Testis (tissue), 2 donors: ENCODE data around the gene UPK2.

ENCODE experiments used
- POLR2A ChIP-seq: fragments of 450-650 bp; IDR thresholded peaks from one replicate; pipeline ENCODE4 v1.6.1; 2017; ENCODE audit warnings: antibody characterized with exemption, mild to moderate bottlenecking, moderate library complexity
- TF ChIP-seq, protein P1 (sequence below), 3 experiments: fragments of 450-650 bp in 2 of 3; fragments of 200-600 bp in 1 of 3; sonication (generic) in 1 of 3; IDR thresholded peaks; one replicate each; pipeline ENCODE4 v1.5.1; 2016 to 2019; ENCODE audit warnings: antibody characterized with exemption in 3 of 3, mild to moderate bottlenecking in 2 of 3, moderate library complexity in 1 of 3

DNA sequence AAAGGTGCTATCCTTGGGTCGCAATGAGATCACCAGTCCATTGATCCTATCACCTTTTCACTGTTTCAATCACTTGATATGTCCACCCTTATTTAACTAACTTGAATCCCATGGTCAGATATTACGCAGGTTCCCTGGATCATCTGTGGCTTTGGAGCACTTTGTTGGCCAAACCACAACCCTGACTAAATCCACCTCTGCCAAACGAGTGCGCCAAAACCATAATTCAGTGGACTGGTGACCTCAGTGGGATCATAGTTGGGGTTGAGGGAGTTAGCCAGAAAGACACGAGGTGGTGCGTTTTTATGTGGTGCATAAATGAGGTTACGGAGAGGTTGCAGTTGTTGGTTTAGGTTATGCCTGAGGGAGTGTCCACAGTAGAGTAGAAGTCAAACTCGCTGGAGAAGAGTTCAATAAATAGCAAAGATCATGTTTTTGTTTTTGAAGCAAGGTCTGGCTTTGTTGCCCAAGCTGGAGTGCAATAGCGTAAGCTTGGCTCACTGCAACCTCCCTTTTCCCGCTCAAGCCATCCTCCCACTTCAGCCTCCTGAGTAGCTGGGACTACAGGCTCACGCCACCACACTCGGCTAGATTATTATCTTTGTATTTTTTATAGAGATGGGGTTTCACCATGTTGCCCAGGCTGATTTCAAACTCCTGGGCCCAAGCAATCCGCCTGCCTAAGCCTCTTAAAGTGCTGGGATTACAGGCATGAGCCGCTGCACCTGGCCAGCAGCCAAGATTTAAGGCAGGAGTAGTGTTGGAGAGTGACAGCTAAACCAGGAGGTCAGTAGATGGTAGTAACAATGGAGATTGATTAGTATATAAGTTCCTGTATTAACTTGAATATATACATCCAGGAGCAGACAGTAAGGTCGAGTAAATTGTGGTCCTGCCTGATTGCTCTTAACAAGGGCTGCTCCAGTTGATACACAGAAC, 19.9 kb downstream of the UPK2 start:
- TF ChIP-seq, protein P1, sequence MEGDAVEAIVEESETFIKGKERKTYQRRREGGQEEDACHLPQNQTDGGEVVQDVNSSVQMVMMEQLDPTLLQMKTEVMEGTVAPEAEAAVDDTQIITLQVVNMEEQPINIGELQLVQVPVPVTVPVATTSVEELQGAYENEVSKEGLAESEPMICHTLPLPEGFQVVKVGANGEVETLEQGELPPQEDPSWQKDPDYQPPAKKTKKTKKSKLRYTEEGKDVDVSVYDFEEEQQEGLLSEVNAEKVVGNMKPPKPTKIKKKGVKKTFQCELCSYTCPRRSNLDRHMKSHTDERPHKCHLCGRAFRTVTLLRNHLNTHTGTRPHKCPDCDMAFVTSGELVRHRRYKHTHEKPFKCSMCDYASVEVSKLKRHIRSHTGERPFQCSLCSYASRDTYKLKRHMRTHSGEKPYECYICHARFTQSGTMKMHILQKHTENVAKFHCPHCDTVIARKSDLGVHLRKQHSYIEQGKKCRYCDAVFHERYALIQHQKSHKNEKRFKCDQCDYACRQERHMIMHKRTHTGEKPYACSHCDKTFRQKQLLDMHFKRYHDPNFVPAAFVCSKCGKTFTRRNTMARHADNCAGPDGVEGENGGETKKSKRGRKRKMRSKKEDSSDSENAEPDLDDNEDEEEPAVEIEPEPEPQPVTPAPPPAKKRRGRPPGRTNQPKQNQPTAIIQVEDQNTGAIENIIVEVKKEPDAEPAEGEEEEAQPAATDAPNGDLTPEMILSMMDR (IDR thresholded peaks at IDR 0.05): no peak
- no peak for TF ChIP-seq POLR2A
